SJCRH30 (cell line): Measurements from ENCODE around the gene UTP3. TPM values are rescaled to one million over a fixed set of nuclear protein-coding genes. Genes with fewer than 3 reads are reported as not detected.
"Not testable (repeated sequence)": the region's sequence is repeated elsewhere in the genome, so short reads cannot be mapped to it uniquely, and the experiment has no call there.

Experiments used
- DNase-seq, 2 experiments: peaks; one replicate each; pipeline ENCODE4 v3.0.0-alpha.2; 2015 to 2020
- H3K27ac ChIP-seq: fragments of 250-450 bp; sonication (Bioruptor Pico); 2 replicates; pipeline ENCODE4 v1.5.1; 2020; ENCODE audit warnings: mild to moderate bottlenecking, moderate library complexity
- H3K27me3 ChIP-seq: fragments of 250-450 bp; sonication (Bioruptor Pico); 2 replicates; pipeline ENCODE4 v1.5.1; 2020; ENCODE audit warnings: mild to moderate bottlenecking, moderate library complexity
- H3K36me3 ChIP-seq: fragments of 250-450 bp; sonication (Bioruptor Pico); 2 replicates; pipeline ENCODE4 v1.5.1; 2020; ENCODE audit warnings: mild to moderate bottlenecking, moderate library complexity
- H3K4me1 ChIP-seq: fragments of 250-450 bp; sonication (Bioruptor Pico); 2 replicates; pipeline ENCODE4 v1.5.1; 2020; ENCODE audit warnings: mild to moderate bottlenecking, moderate library complexity
- H3K4me3 ChIP-seq: fragments of 250-450 bp; sonication (Bioruptor Pico); 2 replicates; pipeline ENCODE4 v1.5.1; 2020; ENCODE audit warnings: mild to moderate bottlenecking, moderate library complexity
- H3K9me3 ChIP-seq: fragments of 250-450 bp; sonication (Bioruptor Pico); replicated peaks from 2 replicates; pipeline ENCODE4 v1.5.1; 2020; ENCODE audit warnings: mild to moderate bottlenecking, moderate library complexity
- total RNA-seq: library from RNA; depleted of rRNA; stranded (reverse); fragments of >200 nt; shearing (Covaris generic); gene quantifications from 2 replicates; pipeline ENCODE4 v1.2.3, GENCODE V29; 2014

The UTP3 gene
- total RNA-seq, 1 experiment from 2014 or later = 30.9 TPM

GRCh38 chr4:70674191-70674590, 14.1 kb upstream of the UTP3 start:
- DNase-seq = no peak
- Histone ChIP-seq H3K27ac (no peak overlapping the region), H3K36me3 (no peaks in the 10 kb centered on the region), H3K9me3 (no peaks in the 10 kb centered on the region), H3K4me3 (no peak overlapping the region), H3K27me3 (peaks cover 12% of the 10 kb centered on the region), H3K4me1 (no peaks in the 10 kb centered on the region)

- no peak for DNase-seq
- Histone ChIP-seq H3K36me3 (no peaks in the 10 kb centered on the region), H3K4me3 (no peak overlapping the region), H3K27me3 (peaks cover 12% of the 10 kb centered on the region), H3K27ac (no peak overlapping the region), H3K9me3 (no peaks in the 10 kb centered on the region), H3K4me1 (no peaks in the 10 kb centered on the region)
Measured at GRCh38 chr4:70674731-70675130, 13.6 kb upstream of the UTP3 start.

- no peak overlapping the region for H3K4me3 ChIP-seq
- no peaks in the 10 kb centered on the region for H3K36me3 ChIP-seq
- H3K27ac ChIP-seq = no peak overlapping the region
- H3K27me3 ChIP-seq = peaks cover 12% of the 10 kb centered on the region
- DNase-seq = no peak
- H3K4me1 ChIP-seq = no peaks in the 10 kb centered on the region
- H3K9me3 ChIP-seq = no peaks in the 10 kb centered on the region
Measured at GRCh38 chr4:70676554-70677090, 11.7 kb upstream of the UTP3 start.

- no peaks in the 10 kb centered on the region for H3K4me1 ChIP-seq
- H3K36me3 ChIP-seq = no peaks in the 10 kb centered on the region
- no peak for DNase-seq
- peaks cover 5% of the 10 kb centered on the region; the same call in 1 of the 2 replicates for H3K27me3 ChIP-seq
- H3K9me3 ChIP-seq = no peaks in the 10 kb centered on the region
- no peak overlapping the region for H3K4me3 ChIP-seq
- H3K27ac ChIP-seq = no peak overlapping the region
Measured at GRCh38 chr4:70678383-70678999, 9.8 kb upstream of the UTP3 start.

- Histone ChIP-seq H3K9me3 (no peaks in the 10 kb centered on the region), H3K36me3 (no peaks in the 10 kb centered on the region)
Measured at GRCh38 chr4:70680934-70681333, 7.4 kb upstream of the UTP3 start.

GRCh38 chr4:70681704-70682103, 6.6 kb upstream of the UTP3 start:
- Histone ChIP-seq H3K36me3 (no peaks in the 10 kb centered on the region), H3K9me3 (no peaks in the 10 kb centered on the region), H3K4me3 (no peak overlapping the region), H3K27ac (no peak overlapping the region), H3K27me3 (no peaks in the 10 kb centered on the region; the same call in 1 of the 2 replicates), H3K4me1 (no peaks in the 10 kb centered on the region)
- DNase-seq = no peak

More at GRCh38 chr4:70680934-70681333, 7.4 kb upstream of the UTP3 start:
- Histone ChIP-seq H3K27ac (no peak overlapping the region), H3K4me3 (no peak overlapping the region), H3K4me1 (no peaks in the 10 kb centered on the region), H3K27me3 (no peaks in the 10 kb centered on the region)
- no peak for DNase-seq

- H3K27ac ChIP-seq, H3K4me1 ChIP-seq, H3K9me3 ChIP-seq: not testable (repeated sequence)
Measured at GRCh38 chr4:70682142-70682541, 6.2 kb upstream of the UTP3 start.

GRCh38 chr4:70687392-70687791, 940 bp upstream of the UTP3 start:
- Histone ChIP-seq H3K27me3 (no peaks in the 10 kb centered on the region; the same call in 1 of the 2 replicates), H3K27ac (peak overlapping the region; percentile 68), H3K36me3 (peaks cover 14% of the 10 kb centered on the region), H3K9me3 (no peaks in the 10 kb centered on the region), H3K4me1 (peaks cover 7% of the 10 kb centered on the region), H3K4me3 (peak overlapping the region; percentile 93)
- peak in 1 of 2 experiments; percentile 10 for DNase-seq

More at GRCh38 chr4:70682142-70682541, 6.2 kb upstream of the UTP3 start:
- DNase-seq, H3K4me3 ChIP-seq, H3K27me3 ChIP-seq, H3K36me3 ChIP-seq: not testable (repeated sequence)

- no peak for DNase-seq
- Histone ChIP-seq H3K4me3 (peak overlapping the region; percentile 93), H3K27ac (peak overlapping the region; percentile 68), H3K36me3 (peaks cover 22% of the 10 kb centered on the region), H3K27me3 (no peaks in the 10 kb centered on the region; the same call in 1 of the 2 replicates), H3K4me1 (peaks cover 7% of the 10 kb centered on the region), H3K9me3 (no peaks in the 10 kb centered on the region)
Measured at GRCh38 chr4:70688795-70689231, 481 bp downstream of the UTP3 start.

- H3K27me3 ChIP-seq = no peaks in the 10 kb centered on the region; the same call in 1 of the 2 replicates
- H3K4me3 ChIP-seq = no peak overlapping the region
- peaks cover 7% of the 10 kb centered on the region for H3K4me1 ChIP-seq
- no peak for DNase-seq
- H3K36me3 ChIP-seq = peaks cover 22% of the 10 kb centered on the region
- no peaks in the 10 kb centered on the region for H3K9me3 ChIP-seq
- no peak overlapping the region for H3K27ac ChIP-seq
Measured at GRCh38 chr4:70691661-70692060, 3.3 kb downstream of the UTP3 start.

- not testable (repeated sequence) for H3K9me3 ChIP-seq, H3K4me1 ChIP-seq, H3K4me3 ChIP-seq, H3K27me3 ChIP-seq, DNase-seq, H3K27ac ChIP-seq
- peaks cover 19% of the 10 kb centered on the region for H3K36me3 ChIP-seq
Measured at GRCh38 chr4:70694633-70695032, 6.3 kb downstream of the UTP3 start.

- not testable (repeated sequence) for H3K9me3 ChIP-seq, H3K27ac ChIP-seq, H3K36me3 ChIP-seq, H3K27me3 ChIP-seq, DNase-seq, H3K4me1 ChIP-seq, H3K4me3 ChIP-seq
Measured at GRCh38 chr4:70698435-70698834, 10.1 kb downstream of the UTP3 start.

GRCh38 chr4:70700712-70701111, 12.4 kb downstream of the UTP3 start:
- no peak overlapping the region for H3K4me3 ChIP-seq
- no peak overlapping the region for H3K27ac ChIP-seq
- no peaks in the 10 kb centered on the region for H3K27me3 ChIP-seq
- H3K4me1 ChIP-seq = no peaks in the 10 kb centered on the region
- H3K9me3 ChIP-seq = no peaks in the 10 kb centered on the region
- no peaks in the 10 kb centered on the region for H3K36me3 ChIP-seq
- DNase-seq = no peak

GRCh38 chr4:70701271-70701670, 12.9 kb downstream of the UTP3 start:
- no peaks in the 10 kb centered on the region for H3K9me3 ChIP-seq
- H3K27ac ChIP-seq = no peak overlapping the region
- no peak overlapping the region for H3K4me3 ChIP-seq
- H3K27me3 ChIP-seq = no peaks in the 10 kb centered on the region
- H3K4me1 ChIP-seq = 0 out of 2 replicates have a peak, but pooled peaks cover under 1% of the 10 kb centered on the region
- no peak for DNase-seq
- H3K36me3 ChIP-seq = no peaks in the 10 kb centered on the region

- H3K36me3 ChIP-seq, H3K27me3 ChIP-seq, H3K4me1 ChIP-seq, DNase-seq, H3K4me3 ChIP-seq, H3K27ac ChIP-seq, H3K9me3 ChIP-seq: not testable (repeated sequence)
Measured at GRCh38 chr4:70702592-70702991, 14.3 kb downstream of the UTP3 start.
